Activated gamma-delta T cell treated with Interleukin-2 at 50 U/mL for 16 hours (primary cell): Measurements from ENCODE around the gene TMEM150C.
A peak's percentile ranks its signal among the peaks of the same experiment; 100 is the strongest.

Experiments
- DNase-seq: peaks from one replicate; pipeline ENCODE4 v3.0.0-alpha.2; 2020

Gene TMEM150C

DNA sequence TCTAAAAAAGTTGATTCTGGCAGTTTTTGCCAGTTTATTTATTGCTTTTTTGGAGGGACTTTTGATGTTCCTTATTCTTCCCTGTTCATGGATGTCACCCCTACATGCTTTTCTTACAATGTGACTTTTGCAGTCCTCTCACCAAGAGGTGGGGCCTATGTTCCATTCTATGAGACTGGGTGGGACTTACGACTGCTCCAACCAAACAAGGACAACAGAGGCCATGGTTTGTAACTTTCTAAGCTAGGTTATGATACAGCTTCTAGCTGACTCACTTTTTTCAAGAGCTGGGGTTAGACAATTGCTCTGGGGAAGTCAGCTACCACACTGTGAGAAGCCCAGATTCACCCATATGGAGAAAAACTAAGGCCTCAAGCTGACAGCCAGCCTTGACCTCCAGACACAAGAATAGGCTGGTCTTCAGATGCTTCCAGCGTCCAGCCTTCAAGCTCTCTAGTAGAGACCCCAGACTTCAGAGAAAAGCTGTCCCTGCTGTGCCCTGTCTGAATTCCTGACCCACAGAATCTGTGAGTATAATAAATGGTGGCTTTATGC is 91.9 kb downstream of the TMEM150C start:
- DNase-seq: no peak

DNA sequence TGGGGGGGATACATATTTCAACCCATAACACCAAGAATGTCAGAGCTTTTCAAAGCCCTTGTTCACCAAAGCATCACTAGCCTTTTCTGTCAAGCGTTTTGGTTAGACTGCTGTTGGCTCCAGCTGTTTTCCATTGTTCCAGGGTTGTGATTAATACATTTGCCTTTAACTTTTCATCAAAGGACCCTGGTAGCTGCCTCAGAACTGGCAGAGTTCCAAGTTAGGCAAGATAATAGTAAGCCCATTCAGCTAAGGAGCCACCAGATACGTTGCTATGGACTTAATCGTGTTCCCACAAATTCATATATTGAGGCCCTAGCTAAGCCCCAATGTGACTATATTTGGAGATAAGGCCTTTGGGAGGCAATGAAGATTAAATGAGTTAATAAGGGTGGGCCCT is 94.3 kb downstream of the TMEM150C start:
- DNase-seq: no peak

DNA sequence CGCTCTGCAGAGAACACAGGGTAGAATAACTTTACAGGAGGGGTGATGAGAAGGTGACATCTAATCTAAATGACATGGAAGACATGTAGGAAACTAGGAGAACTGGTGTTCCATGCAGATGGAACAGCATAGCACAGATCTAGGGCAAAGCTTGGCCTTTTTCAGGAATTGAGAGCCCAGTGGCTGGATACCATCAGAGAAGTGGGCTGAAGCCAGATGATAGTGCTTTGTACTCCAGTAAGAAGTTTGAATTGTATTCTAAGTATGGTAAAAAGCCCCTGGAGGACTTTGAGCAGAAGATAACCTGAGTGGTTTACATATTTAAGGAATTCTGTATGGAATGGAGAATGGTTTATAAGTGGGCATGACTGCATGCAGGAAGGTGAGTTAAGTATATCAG is 98.6 kb downstream of the TMEM150C start:
- no peak for DNase-seq

DNA sequence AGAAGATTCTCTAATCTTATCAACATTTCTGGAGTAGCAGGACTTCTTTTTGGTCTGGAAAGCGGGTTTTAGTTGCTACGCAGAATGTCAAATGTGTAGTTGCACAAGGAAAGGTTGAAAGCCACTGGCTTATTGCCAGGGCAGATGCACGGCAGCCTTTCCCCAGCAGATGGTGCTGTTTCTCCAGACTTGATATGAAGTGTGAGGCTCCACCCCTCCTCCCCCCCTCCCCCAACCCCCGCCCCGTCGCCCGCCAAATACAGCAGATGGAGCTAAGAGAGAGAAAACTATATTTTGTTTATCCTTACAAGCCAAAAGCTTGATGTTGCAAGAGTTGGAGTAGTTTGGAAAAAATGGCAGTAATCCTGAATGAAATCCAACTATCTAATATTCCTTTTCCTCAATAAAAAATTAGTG is 99.4 kb downstream of the TMEM150C start:
- peak; percentile 83 for DNase-seq

DNA sequence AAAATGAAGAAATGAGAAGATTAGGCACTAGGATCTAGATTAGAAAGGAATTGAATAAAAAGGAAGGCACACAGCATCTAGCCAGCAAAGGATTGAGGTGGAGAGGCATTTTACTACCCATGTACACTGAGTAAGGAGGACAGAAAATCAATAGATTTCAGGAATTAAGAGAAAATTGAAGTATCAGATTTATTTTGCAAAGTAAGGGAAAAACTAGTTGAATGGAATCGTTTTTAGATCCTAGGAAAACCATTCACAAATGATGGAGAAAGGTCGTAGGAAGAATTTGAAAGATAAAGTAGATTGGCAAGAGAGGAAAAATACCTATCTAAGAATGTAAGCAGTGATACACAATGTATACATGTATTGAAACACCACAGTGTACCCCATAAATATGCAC is 100.1 kb downstream of the TMEM150C start:
- DNase-seq: no peak

DNA sequence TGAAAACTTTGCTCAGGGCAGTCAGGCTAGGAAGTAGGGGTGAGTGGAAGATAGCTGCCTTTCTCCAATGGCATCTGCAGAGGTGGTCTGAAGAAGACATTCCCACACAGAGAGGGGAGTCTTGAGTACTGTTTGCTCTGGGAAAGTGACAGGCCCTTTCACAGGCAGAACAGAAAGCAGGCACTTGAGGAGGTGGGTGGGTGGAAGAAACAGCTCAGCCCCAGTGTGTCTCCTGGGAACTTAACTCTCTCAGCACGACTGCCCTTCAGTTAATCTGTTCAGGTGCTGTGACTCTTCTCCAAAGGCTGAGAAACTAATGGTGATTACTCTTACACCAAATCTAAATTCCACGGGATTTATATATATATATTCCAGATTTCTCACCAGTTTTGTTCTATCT is 103.1 kb downstream of the TMEM150C start:
- DNase-seq: no peak

DNA sequence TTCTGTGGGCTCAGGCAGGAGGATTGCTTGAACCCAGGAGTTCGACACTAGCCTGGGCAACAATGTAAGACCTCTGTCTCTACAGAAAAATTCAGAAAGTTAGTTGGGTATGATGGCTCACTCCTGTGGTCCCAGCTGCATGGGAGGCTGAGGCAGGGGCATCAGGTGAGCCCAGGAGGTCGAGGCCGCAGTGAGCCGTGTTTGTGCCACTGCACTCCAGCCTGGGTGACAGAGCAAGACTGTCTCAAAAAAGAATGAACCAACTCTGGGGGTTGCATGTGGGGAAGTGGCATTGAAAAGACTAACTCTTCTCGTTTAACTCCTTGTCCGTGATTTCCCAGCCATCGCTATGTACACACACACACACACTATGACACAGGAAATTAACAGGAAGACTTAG is 104.5 kb downstream of the TMEM150C start:
- DNase-seq: no peak

DNA sequence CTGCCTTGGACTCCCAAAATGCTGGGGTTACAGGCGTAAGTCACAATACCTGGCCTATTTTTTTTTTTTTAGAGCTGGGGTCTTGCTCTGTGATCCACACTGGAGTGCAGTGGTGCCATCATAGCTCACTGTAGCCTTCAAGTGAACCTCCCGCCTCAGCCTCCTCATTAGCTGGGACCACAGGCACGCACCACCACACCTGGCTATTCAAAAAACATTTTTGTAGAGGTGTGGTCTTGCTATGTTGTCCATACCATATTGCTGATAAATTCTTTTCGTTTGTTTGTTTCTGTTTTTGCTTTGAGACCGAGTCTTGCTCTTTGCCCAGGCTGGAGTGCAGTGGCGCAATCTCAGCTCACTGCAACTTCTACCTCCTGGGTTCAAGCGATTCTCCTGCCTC is 109.8 kb downstream of the TMEM150C start:
- no peak for DNase-seq

DNA sequence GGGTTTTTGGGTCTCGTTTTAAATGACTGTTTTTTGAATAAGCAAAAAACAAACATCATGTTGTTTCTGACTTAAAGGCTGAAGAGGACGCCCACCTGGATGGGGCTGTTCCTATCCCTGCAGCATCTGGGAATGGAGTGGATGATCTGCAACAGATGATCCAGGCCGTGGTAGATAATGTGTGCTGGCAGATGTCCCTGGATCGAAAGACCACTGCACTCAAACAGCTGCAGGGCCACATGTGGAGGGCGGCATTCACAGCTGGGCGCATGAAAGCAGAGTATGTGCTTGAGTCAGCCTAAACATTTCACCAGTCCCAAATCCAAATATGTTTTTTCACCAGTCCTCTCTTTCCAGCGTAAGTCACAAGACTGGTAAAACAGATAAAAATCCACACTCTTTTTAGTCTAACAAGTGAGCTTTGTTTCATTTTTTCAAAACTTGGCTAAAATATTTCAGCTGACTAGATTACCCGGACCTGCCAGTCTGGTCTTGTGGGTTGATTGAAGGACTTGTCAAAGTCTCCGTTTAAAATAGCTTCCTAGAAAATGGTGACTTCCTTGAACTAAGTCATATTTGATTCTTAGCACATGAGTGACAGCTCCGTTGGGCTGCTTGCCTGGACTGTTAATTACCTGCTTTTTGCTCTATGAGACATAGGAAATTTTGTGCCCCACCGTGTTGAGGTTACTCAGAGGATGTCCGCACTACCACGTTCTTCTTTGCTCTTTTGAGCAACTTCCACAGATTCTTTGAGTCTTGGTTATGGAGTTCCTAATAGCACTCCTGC is 110.6 kb downstream of the TMEM150C start:
- DNase-seq: no peak

DNA sequence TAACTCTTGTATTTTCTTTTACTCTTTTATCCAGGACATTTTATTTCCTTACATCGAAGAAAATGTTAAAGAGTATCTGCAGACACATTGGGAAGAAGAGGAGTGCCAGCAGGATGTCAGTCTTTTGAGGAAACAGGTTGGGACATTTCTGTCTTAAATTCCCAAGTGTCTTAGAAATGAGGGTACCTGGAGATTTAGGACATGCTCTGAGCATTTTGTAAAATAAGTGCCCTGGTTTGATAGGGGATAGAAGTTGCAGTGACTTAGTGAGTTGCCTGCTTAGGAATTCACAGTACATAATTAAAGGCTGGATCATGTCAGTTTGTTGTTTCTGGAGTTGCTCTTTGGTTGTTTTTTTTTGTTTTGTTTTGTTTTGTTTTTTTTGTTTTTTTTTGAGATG is 113.9 kb downstream of the TMEM150C start:
- no peak for DNase-seq

DNA sequence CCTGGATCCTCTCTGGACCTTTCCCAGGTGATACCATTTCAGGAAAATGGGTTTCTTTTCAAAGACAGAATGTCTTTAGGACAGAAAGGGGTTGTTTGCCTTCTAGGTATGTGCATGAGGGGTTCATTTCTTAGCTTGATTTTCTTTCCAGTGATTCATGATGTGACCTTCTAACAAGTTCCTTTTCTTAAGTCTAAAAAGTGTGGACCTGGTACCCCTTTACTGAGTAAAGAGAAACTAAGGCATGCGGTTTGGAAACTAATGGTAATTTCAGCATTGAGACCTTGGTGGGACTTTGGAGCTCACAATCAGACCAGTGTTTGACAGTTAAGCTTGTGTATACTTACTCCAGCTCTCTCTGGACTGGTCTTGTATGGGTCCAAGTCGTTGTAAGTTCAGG is 122.7 kb downstream of the TMEM150C start:
- no peak for DNase-seq

DNA sequence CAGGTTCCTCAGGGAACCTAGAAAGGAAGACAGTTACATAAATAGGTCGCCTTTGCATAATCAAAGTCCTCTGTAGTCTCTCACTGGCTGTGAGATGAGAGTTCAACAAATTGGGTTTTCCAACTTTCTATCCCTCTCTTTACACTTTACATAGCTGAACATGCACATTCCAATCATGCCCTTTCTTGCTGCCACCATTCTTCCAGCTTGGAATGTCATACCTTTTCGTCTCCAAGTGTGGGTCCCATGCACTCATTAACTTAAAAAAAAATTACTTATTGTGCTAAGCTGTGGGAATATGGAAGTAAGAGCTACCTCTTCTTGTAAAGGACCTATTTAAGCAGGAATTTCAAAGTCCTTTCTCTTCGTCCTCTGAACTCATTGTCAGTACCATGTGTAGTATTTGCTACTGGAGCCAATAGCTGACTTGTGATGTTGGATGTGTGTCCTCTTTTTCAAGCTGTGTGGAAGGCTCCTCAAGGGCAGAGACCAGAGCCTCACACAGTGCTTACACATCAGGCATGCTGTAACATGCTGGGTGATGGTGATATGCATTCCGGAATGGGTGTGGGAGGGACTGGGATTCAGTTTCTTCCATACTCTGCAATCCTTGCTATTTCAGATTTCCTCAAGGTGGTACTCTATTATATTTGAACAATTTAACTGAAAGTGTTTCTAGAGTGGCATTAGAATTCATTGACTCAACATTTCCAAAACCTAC is 124.3 kb downstream of the TMEM150C start:
- DNase-seq: no peak

DNA sequence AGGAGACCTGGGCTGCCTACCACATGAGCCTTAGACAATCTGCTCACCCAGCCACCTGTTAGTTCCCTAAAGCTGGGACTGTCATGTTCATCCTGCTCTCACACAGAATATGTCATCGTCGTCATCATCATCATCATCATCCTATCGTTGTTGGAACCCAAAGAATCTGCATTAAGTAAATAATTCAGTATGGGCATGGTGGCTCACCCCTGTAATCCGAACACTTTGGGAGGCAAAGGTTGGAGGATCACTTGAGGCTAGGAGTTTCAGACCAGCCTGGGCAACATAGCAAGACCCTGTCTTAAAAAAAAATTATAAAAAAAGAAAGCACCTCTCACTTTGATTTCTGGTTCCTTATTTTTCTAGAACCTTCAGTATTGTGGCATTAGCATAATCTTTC is 125.0 kb downstream of the TMEM150C start:
- no peak for DNase-seq

DNA sequence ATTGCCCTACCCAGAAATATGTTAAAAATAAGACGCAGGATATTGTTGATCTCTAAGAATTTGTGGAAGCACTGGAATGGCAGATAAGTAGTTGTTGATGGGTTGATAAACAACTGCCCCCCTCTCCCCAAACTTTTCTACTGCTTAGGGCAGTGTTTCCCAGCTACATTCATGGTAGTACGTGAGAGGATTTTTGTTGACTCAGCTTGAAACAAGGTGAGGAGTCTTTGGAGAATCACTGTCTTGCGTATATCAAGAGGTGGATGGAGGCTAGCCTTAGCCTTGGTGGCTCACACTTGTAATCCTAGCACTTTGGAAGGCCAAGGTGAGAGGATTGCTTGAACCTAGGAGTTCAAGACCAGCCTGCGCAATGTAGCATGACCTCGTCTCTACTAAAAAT is 125.7 kb downstream of the TMEM150C start:
- no peak for DNase-seq

DNA sequence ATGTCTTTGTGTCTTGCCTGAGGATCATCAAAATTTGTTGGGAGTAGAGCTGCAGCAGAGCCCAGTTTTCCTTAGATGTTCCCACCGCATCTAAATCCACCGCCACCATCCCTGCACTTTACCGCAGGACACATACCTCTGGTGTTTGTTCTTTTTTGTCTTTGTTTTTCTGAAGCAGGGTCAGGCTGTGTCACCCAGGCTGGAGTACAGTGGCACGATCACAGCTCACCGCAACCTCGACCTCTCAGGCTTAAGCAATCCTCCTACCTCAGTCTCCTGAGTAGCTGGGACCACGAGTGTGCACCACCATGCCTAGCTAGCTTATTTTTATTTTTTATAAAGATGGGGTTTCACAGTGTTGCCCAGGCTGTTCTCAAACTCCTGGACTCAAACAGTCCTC is 126.8 kb downstream of the TMEM150C start:
- no peak for DNase-seq

DNA sequence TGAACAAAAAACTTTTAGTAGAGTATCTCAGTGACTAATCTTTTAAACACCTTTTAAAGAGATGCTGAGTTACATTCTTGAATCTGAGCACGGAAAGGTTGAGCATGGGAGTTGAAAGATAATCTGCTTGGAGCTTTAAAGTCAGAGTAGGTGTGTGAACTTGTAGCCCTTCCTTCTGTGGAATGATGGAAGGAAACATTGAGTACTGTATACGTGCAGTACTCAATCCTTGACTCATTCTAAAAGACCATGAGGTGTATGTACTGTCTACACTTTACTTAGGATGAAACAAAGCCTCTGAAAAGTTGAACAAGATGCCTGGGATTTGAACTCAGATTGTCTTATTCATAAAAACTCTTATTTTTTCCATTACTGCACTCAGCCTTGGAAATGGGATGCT is 128.0 kb downstream of the TMEM150C start:
- no peak for DNase-seq
